OCI-M1 (cell line): ENCODE measurements around the gene RMC1.
"Not testable (repeated sequence)": the region's sequence is repeated elsewhere in the genome, so short reads cannot be mapped to it uniquely, and the experiment has no call there.

Experiments
- DNase-seq: peaks from one replicate; lab custom pipeline; 2025; lab: John Stamatoyannopoulos, UW

RMC1 gene

GRCh38 chr18:23503038-23503962 lies at the start of gene RMC1:
Gene RMC1, plus strand, starts transcription at chr18:23503511. Its CDS starts 108 bp downstream, at chr18:23503619.
- peak; percentile 99 for DNase-seq

- peak; percentile 64 for DNase-seq
These were observed 49.6 kb upstream of the RMC1 start for GRCh38 chr18:23453680-23454058.

- DNase-seq = no peak
These were observed 46.5 kb upstream of the RMC1 start for GRCh38 chr18:23456835-23457234.

GRCh38 chr18:23458830-23459529 lies 44.3 kb upstream of the RMC1 start:
- DNase-seq = peak; percentile 25

GRCh38 chr18:23459530-23459921 lies 43.8 kb upstream of the RMC1 start:
- no peak for DNase-seq

GRCh38 chr18:23460285-23461273 lies 42.7 kb upstream of the RMC1 start:
- no peak for DNase-seq

GRCh38 chr18:23462876-23463275 lies 40.4 kb upstream of the RMC1 start:
- no peak for DNase-seq

GRCh38 chr18:23468753-23469459 lies 34.4 kb upstream of the RMC1 start:
- DNase-seq = no peak

- DNase-seq = no peak
These were observed 32.5 kb upstream of the RMC1 start for GRCh38 chr18:23470620-23471387.

- no peak for DNase-seq
These were observed 31.8 kb upstream of the RMC1 start for GRCh38 chr18:23471486-23471885.

- peak; percentile 22 for DNase-seq
These were observed 23.3 kb upstream of the RMC1 start for GRCh38 chr18:23479829-23480505.

- no peak for DNase-seq
These were observed 18.6 kb upstream of the RMC1 start for GRCh38 chr18:23484561-23485182.

- no peak for DNase-seq
These were observed 17.9 kb upstream of the RMC1 start for GRCh38 chr18:23485386-23485785.

- peak; percentile 85 for DNase-seq
These were observed 15.4 kb upstream of the RMC1 start for GRCh38 chr18:23487738-23488570.

- not testable (repeated sequence) for DNase-seq
These were observed 13.7 kb upstream of the RMC1 start for GRCh38 chr18:23489586-23489985.

- no peak for DNase-seq
These were observed 9.7 kb upstream of the RMC1 start for GRCh38 chr18:23493654-23494053.

- no peak for DNase-seq
These were observed 8.3 kb upstream of the RMC1 start for GRCh38 chr18:23494992-23495391.

- DNase-seq = no peak
These were observed 7.4 kb upstream of the RMC1 start for GRCh38 chr18:23495723-23496440.
